B cell (primary cell): Measurements from ENCODE around the gene RBKS. TPM values are rescaled to one million over a fixed set of nuclear protein-coding genes. Genes with fewer than 3 reads are reported as not detected.

Experiments used
- ATAC-seq: fragments of 200-7000 bp; cut with Tn5 transposase; one replicate; pipeline ENCODE4 v1.10.0; 2021; ENCODE audit warnings: low read depth, mild to moderate bottlenecking, moderate number of reproducible peaks, moderate library complexity
- CTCF ChIA-PET: fragments of 350-600 bp; sonication (Branson Sonifier 250); formaldehyde crosslinking; loops from one replicate; lab custom pipeline; 2021; ENCODE audit warnings: antibody characterized with exemption, inconsistent platforms; lab: Charles Lee
- POLR2A ChIA-PET: fragments of 350-600 bp; sonication (Branson Sonifier 250); formaldehyde crosslinking; loops from one replicate; lab custom pipeline; 2021; ENCODE audit warnings: antibody characterized with exemption; lab: Charles Lee
- DNase-seq: peaks from one replicate; pipeline ENCODE4 v3.0.0; 2013
- H2AFZ ChIP-seq: 2 replicates; pipeline ENCODE4 v1.6.1; 2012; ENCODE audit warnings: mild to moderate bottlenecking, low read depth, low read length; ENCODE audit not compliant: insufficient read depth, poor library complexity, severe bottlenecking
- H3K27ac ChIP-seq, 2 donors: 1 replicate in 1 of 2; 2 replicates in 1 of 2; pipeline ENCODE4 v1.5.1; 2012 to 2013; ENCODE audit warnings: low read length in 2 of 2, mild to moderate bottlenecking in 2 of 2, moderate library complexity in 1 of 2
- H3K27me3 ChIP-seq, 4 experiments: fragments of 200-600 bp in 1 of 4; sonication (generic) in 1 of 4; replicated peaks in 1 of 4; 1 replicate in 2 of 4; 2 replicates in 2 of 4; pipeline versions ENCODE4 v1.6.1 to v1.7.0; 2013 to 2016; ENCODE audit warnings: low read length in 3 of 4, mild to moderate bottlenecking in 2 of 4, mixed read lengths in 1 of 4, moderate library complexity in 1 of 4; ENCODE audit not compliant: insufficient read depth in 4 of 4, control insufficient read depth in 3 of 4; ENCODE audit errors: control extremely low read depth in 1 of 4
- H3K36me3 ChIP-seq, 2 experiments: replicated peaks in 1 of 2; 1 replicate in 1 of 2; 2 replicates in 1 of 2; pipeline versions ENCODE4 v1.6.1 to v1.7.1; 2013; ENCODE audit warnings: low read length in 1 of 2; ENCODE audit not compliant: insufficient read depth in 2 of 2, control insufficient read depth in 1 of 2; ENCODE audit errors: control extremely low read depth in 1 of 2, extremely low read depth in 1 of 2
- H3K4me1 ChIP-seq, 2 donors: fragments of 200-600 bp in 1 of 2; sonication (generic) in 1 of 2; 1 replicate in 1 of 2; 2 replicates in 1 of 2; pipeline versions ENCODE4 v1.5.1 to v1.6.1; 2013 to 2017; ENCODE audit warnings: low read length in 2 of 2; ENCODE audit not compliant: control insufficient read depth in 2 of 2, insufficient read depth in 2 of 2
- H3K4me2 ChIP-seq: replicated peaks from 2 replicates; pipeline ENCODE3; 2012; ENCODE audit warnings: mild to moderate bottlenecking, low read depth, low read length; ENCODE audit not compliant: poor library complexity, severe bottlenecking
- H3K4me3 ChIP-seq, 5 experiments: fragments of 200-600 bp in 1 of 5; sonication (generic) in 1 of 5; 1 replicate in 3 of 5; 2 replicates in 2 of 5; pipeline versions ENCODE4 v1.5.1 to v1.7.0; 2011 to 2016; ENCODE audit warnings: low read length in 4 of 5, mild to moderate bottlenecking in 4 of 5, low read depth in 2 of 5, control low read depth in 1 of 5, moderate library complexity in 1 of 5; ENCODE audit not compliant: insufficient read depth in 1 of 5; ENCODE audit errors: control extremely low read depth in 1 of 5, extremely low read depth in 1 of 5
- H3K79me2 ChIP-seq: fragments of 200-600 bp; sonication (generic); one replicate; pipeline ENCODE4 v1.6.0; 2016; ENCODE audit warnings: low read length; ENCODE audit not compliant: control insufficient read depth, insufficient read depth
- H3K9ac ChIP-seq: fragments of 200-600 bp; sonication (generic); 2 replicates; pipeline ENCODE4 v1.6.1; 2017; ENCODE audit warnings: mild to moderate bottlenecking, low read length, moderate library complexity
- H3K9me3 ChIP-seq, 3 donors: one replicate each; pipeline versions ENCODE4 v1.6.1 to v1.7.1; 2013; ENCODE audit warnings: low read length in 2 of 3; ENCODE audit not compliant: control insufficient read depth in 2 of 3, insufficient read depth in 1 of 3; ENCODE audit errors: control extremely low read depth in 1 of 3
- H4K20me1 ChIP-seq: 2 replicates; pipeline ENCODE4 v1.6.0; 2012; ENCODE audit warnings: mild to moderate bottlenecking, low read length; ENCODE audit not compliant: insufficient read depth, control insufficient read depth, poor library complexity, severe bottlenecking
- H3K27ac Mint-ChIP-seq: one replicate; pipeline ENCODE4 v1.8.0; 2021; ENCODE audit warnings: mixed read lengths
- H3K27me3 Mint-ChIP-seq: one replicate; pipeline ENCODE4 v1.8.0; 2021; ENCODE audit warnings: mixed read lengths
- H3K4me1 Mint-ChIP-seq: one replicate; pipeline ENCODE4 v1.8.0; 2021; ENCODE audit warnings: mixed read lengths
- H3K4me3 Mint-ChIP-seq: one replicate; pipeline ENCODE4 v1.8.0; 2021; ENCODE audit warnings: mixed read lengths
- H3K9me3 Mint-ChIP-seq: one replicate; pipeline ENCODE4 v1.8.0; 2022; ENCODE audit warnings: mixed read lengths; ENCODE audit not compliant: insufficient read depth
- EZH2 ChIP-seq: IDR thresholded peaks from 2 replicates; pipeline ENCODE4 v1.6.1; 2012; ENCODE audit warnings: borderline replicate concordance, low read depth, mild to moderate bottlenecking, moderate library complexity, low read length; ENCODE audit not compliant: insufficient read depth, poor library complexity, severe bottlenecking
- WGBS: methylation state at CpG from one replicate; pipeline ENCODE4 v1.1.5; 2013; ENCODE audit warnings: missing lambda C conversion rate; ENCODE audit not compliant: insufficient coverage; 5-methylcytosine and 5-hydroxymethylcytosine counted together
- intact Hi-C: fragments of 100-400 bp; cut with micrococcal nuclease; formaldehyde crosslinking; loops from one replicate; pipeline ENCODE4 v1.10.0; 2022
- polyA plus RNA-seq: library from polyadenylated mRNA; depleted of rRNA; stranded (reverse); fragments of >200 nt; gene quantifications from 2 replicates; pipeline ENCODE4 v1.2.3, GENCODE V29; 2012
- total RNA-seq, 2 donors: library from RNA; stranded (reverse); fragments of 120-200 nt in 1 of 2; gene quantifications; 1 replicate in 1 of 2; 2 replicates in 1 of 2; pipeline versions ENCODE4 v1.2.3 to v1.2.4, GENCODE V29; 2013 to 2022
- TF ChIP-seq, protein P1 (sequence below): fragments of 200-600 bp; IDR thresholded peaks from one replicate; pipeline ENCODE4 v1.8.0; 2022; ENCODE audit warnings: antibody characterized with exemption, mild to moderate bottlenecking

RBKS gene
- total and polyA plus RNA-seq, 2 donors (not counting 1 experiment from before 2014, with no cell fraction given): 6.4 to 9.2 TPM

- no peaks in the 10 kb centered on the region for H3K27me3 ChIP-seq
- ChIA-PET CTCF (no interaction called here), POLR2A (interaction anchor here (1.0 to 2.0 kb wide), 4 partner anchors 35 to 979 kb away, joined by 3 to 15 read pairs (median 5); partner anchors contain the start of genes FOSL2 and TRMT61B)
- peaks cover 14 to 18% of the 10 kb centered on the region in 2 donors for H3K4me1 ChIP-seq
- TF ChIP-seq, protein P1, sequence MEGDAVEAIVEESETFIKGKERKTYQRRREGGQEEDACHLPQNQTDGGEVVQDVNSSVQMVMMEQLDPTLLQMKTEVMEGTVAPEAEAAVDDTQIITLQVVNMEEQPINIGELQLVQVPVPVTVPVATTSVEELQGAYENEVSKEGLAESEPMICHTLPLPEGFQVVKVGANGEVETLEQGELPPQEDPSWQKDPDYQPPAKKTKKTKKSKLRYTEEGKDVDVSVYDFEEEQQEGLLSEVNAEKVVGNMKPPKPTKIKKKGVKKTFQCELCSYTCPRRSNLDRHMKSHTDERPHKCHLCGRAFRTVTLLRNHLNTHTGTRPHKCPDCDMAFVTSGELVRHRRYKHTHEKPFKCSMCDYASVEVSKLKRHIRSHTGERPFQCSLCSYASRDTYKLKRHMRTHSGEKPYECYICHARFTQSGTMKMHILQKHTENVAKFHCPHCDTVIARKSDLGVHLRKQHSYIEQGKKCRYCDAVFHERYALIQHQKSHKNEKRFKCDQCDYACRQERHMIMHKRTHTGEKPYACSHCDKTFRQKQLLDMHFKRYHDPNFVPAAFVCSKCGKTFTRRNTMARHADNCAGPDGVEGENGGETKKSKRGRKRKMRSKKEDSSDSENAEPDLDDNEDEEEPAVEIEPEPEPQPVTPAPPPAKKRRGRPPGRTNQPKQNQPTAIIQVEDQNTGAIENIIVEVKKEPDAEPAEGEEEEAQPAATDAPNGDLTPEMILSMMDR: no peak
- peaks cover 5 to 7% of the 10 kb centered on the region in 2 experiments for H3K36me3 ChIP-seq
- Mint-ChIP-seq H3K4me1 (peaks cover 61% of the 10 kb centered on the region), H3K27ac (peak overlapping the region; percentile 100), H3K4me3 (peak overlapping the region; percentile 100), H3K9me3 (no peaks in the 10 kb centered on the region), H3K27me3 (peaks cover 3% of the 10 kb centered on the region)
- peak overlapping the region; percentile 48 for H2AFZ ChIP-seq
- H3K9ac ChIP-seq: peak overlapping the region; percentile 98
- WGBS: 11% methylated on average over 14 of the region's 24 CpGs
- peak overlapping the region; percentile 92 for H3K4me2 ChIP-seq
- H3K9me3 ChIP-seq: no peaks in the 10 kb centered on the region
- no peaks in the 10 kb centered on the region for H4K20me1 ChIP-seq
- ATAC-seq: peak; percentile 51
- DNase-seq: peak; percentile 99
- intact Hi-C loops: loop anchor here (1.0 to 10.0 kb wide), 5 partner anchors 24 to 1106 kb away; partner anchors contain the start of genes CENPA, MRPL33, PPP1CB and WDR43
- H3K27ac ChIP-seq: peak overlapping the region; percentile 99
- H3K4me3 ChIP-seq: peak overlapping the region; percentile 68 to 93 (median 84)
- H3K79me2 ChIP-seq: peaks cover 24% of the 10 kb centered on the region
Measured at GRCh38 chr2:27890924-27891672, 911 bp upstream of the RBKS start.

DNA sequence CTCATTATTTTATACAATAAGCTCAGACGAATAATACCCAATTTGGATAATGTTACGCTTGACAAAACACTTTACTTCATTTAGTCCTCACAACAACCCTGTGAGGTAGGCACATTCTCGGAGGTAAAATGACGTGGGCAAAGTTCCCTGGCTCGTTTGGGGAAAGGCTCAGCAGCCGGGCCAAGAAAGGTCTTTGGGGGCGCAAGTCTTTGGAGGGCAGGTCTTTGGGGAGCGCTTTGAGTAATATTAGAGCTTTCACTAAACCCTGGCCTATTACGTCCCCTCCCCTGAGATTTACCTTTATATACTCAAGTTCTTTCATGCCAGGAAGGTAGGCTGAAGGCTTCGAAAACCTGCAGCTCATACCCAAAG lies 427 bp downstream of the RBKS start:
- H3K27ac Mint-ChIP-seq: peak overlapping the region; percentile 100
- ATAC-seq (no peak), DNase-seq (no peak)
- peaks cover 3% of the 10 kb centered on the region for H3K27me3 Mint-ChIP-seq
- H4K20me1 ChIP-seq: no peaks in the 10 kb centered on the region
- POLR2A ChIA-PET: interaction anchor here (0.6 to 2.0 kb wide), 5 partner anchors 11 to 672 kb away, joined by 3 to 15 read pairs (median 5); partner anchors contain the start of genes CAD and MRPL33
- no peaks in the 10 kb centered on the region for H3K9me3 ChIP-seq
- TF ChIP-seq, protein P1: no peak
- TF ChIP-seq EZH2: no peak
- H3K9me3 Mint-ChIP-seq: no peaks in the 10 kb centered on the region
- 11% methylated on average over 5 of the region's 10 CpGs for whole genome bisulfite sequencing
- peaks cover 59% of the 10 kb centered on the region for H3K4me1 Mint-ChIP-seq
- intact Hi-C loops: loop anchor here (1.0 to 10.0 kb wide), 5 partner anchors 25 to 1105 kb away; partner anchors contain the start of genes CENPA, MRPL33, PPP1CB and WDR43
- peaks cover 14 to 18% of the 10 kb centered on the region in 2 donors for H3K4me1 ChIP-seq
- peak overlapping the region; percentile 100 for H3K4me3 Mint-ChIP-seq
- H3K79me2 ChIP-seq: peaks cover 17% of the 10 kb centered on the region
- no peaks in the 10 kb centered on the region for H3K27me3 ChIP-seq
- peak overlapping the region; percentile 92 for H3K4me2 ChIP-seq
- peak overlapping the region; percentile 66 to 93 (median 83) for H3K4me3 ChIP-seq
- CTCF ChIA-PET: no interaction called here
- peak overlapping the region; percentile 75 for H2AFZ ChIP-seq
- H3K36me3 ChIP-seq: peaks cover 0 to 2% of the 10 kb centered on the region in 2 experiments
- H3K27ac ChIP-seq: peak overlapping the region; percentile 99
- H3K9ac ChIP-seq: peak overlapping the region; percentile 98
